T-cell (primary cell): Measurements from ENCODE around the gene CD63. TPM values are rescaled to one million over a fixed set of nuclear protein-coding genes. Genes with fewer than 3 reads are reported as not detected.
A peak's percentile ranks its signal among the peaks of the same experiment; 100 is the strongest.
"Not testable (repeated sequence)": the region's sequence is repeated elsewhere in the genome, so short reads cannot be mapped to it uniquely, and the experiment has no call there.

ENCODE experiments used
- ATAC-seq, 4 experiments: fragments of 200-7000 bp in 3 of 4; fragments of 150-1000 bp in 1 of 4; cut with Tn5 transposase; replicated peaks in 1 of 4; 1 replicate in 3 of 4; 2 replicates in 1 of 4; pipeline ENCODE4 v1.10.0; 2021; ENCODE audit warnings: moderate library complexity in 3 of 4, mild to moderate bottlenecking in 2 of 4, moderate number of reproducible peaks in 1 of 4
- CTCF ChIA-PET, 2 donors: fragments of 300-600 bp; sonication (Branson Sonifier 250); formaldehyde crosslinking; loops; one replicate each; lab custom pipeline; 2022; ENCODE audit warnings: antibody characterized with exemption in 2 of 2; lab: Charles Lee
- POLR2A ChIA-PET, 2 donors: fragments of 300-600 bp; sonication (Branson Sonifier 250); formaldehyde crosslinking; loops; one replicate each; lab custom pipeline; 2022; ENCODE audit warnings: antibody characterized with exemption in 2 of 2; lab: Charles Lee
- DNase-seq, 35 experiments: peaks; one replicate each; pipeline versions ENCODE4 v3.0.0 to v3.0.0-alpha.2; 2013 to 2023
- H3K27ac ChIP-seq: one replicate; pipeline ENCODE4 v1.5.1; 2013; ENCODE audit warnings: low read length
- H3K27me3 ChIP-seq, 2 experiments: replicated peaks in 1 of 2; 1 replicate in 1 of 2; 2 replicates in 1 of 2; pipeline versions ENCODE4 v1.6.1 to v1.7.0; 2013; ENCODE audit warnings: low read length in 1 of 2, mixed read lengths in 1 of 2; ENCODE audit not compliant: control insufficient read depth in 2 of 2, insufficient read depth in 2 of 2; ENCODE audit errors: extremely low read depth in 1 of 2
- H3K36me3 ChIP-seq, 2 donors: 1 replicate in 1 of 2; 2 replicates in 1 of 2; pipeline versions ENCODE4 v1.6.1 to v1.7.0; 2013; ENCODE audit warnings: low read length in 1 of 2; ENCODE audit not compliant: control insufficient read depth in 2 of 2, insufficient read depth in 1 of 2; ENCODE audit errors: extremely low read depth in 1 of 2
- H3K4me1 ChIP-seq, 2 experiments: 1 replicate in 1 of 2; 2 replicates in 1 of 2; pipeline versions ENCODE4 v1.6.1 to v1.7.0; 2013; ENCODE audit warnings: low read length in 2 of 2, mixed read lengths in 1 of 2; ENCODE audit not compliant: insufficient read depth in 2 of 2, control insufficient read depth in 1 of 2; ENCODE audit errors: extremely low read depth in 1 of 2
- H3K4me3 ChIP-seq, 2 donors: 1 replicate in 1 of 2; 2 replicates in 1 of 2; pipeline versions ENCODE4 v1.5.1 to v1.7.0; 2013; ENCODE audit warnings: mild to moderate bottlenecking in 2 of 2, low read length in 1 of 2, moderate library complexity in 1 of 2; ENCODE audit not compliant: control insufficient read depth in 1 of 2; ENCODE audit errors: extremely low read depth in 1 of 2
- H3K9me3 ChIP-seq: 2 replicates; pipeline ENCODE4 v1.7.0; 2013
- H3K27ac Mint-ChIP-seq, 2 donors: one replicate each; pipeline ENCODE4 v1.8.0; 2020 to 2021; ENCODE audit warnings: mild to moderate bottlenecking in 2 of 2, mixed read lengths in 2 of 2
- H3K27me3 Mint-ChIP-seq, 2 donors: one replicate each; pipeline ENCODE4 v1.8.0; 2021 to 2022; ENCODE audit warnings: mixed read lengths in 2 of 2
- H3K36me3 Mint-ChIP-seq: one replicate; pipeline ENCODE4 v1.8.0; 2021; ENCODE audit warnings: mixed read lengths
- H3K4me1 Mint-ChIP-seq, 3 donors: one replicate each; pipeline ENCODE4 v1.8.0; 2020 to 2022; ENCODE audit warnings: mixed read lengths in 3 of 3, mild to moderate bottlenecking in 1 of 3
- H3K4me3 Mint-ChIP-seq, 3 donors: one replicate each; pipeline ENCODE4 v1.8.0; 2020 to 2022; ENCODE audit warnings: mild to moderate bottlenecking in 3 of 3, mixed read lengths in 3 of 3, moderate library complexity in 3 of 3
- H3K9me3 Mint-ChIP-seq, 3 donors: one replicate each; pipeline ENCODE4 v1.8.0; 2020 to 2022; ENCODE audit warnings: mixed read lengths in 3 of 3
- WGBS: methylation state at CpG from one replicate; pipeline ENCODE4 v1.1.5; 2013; ENCODE audit warnings: missing lambda C conversion rate; ENCODE audit not compliant: insufficient coverage; 5-methylcytosine and 5-hydroxymethylcytosine counted together
- total RNA-seq, 35 experiments: library from RNA in 6 of 35; stranded (reverse) in 6 of 35; fragments of 120-200 nt in 1 of 35; gene quantifications; one replicate each; pipeline versions ENCODE4 v1.2.1 to v1.2.4 and lab custom pipeline; 2013 to 2026

The CD63 gene
- total RNA-seq, 5 donors from 2014 or later (not counting 1 experiment from before 2014, with no cell fraction given), result 41.3 to 88.2 (median 73.5) TPM

GRCh38 chr12:55762646-55763045, 33.8 kb upstream of the CD63 start:
- Histone ChIP-seq H3K4me1 (no peaks in the 10 kb centered on the region), H3K27me3 (no peaks in the 10 kb centered on the region), H3K27ac (no peak overlapping the region), H3K36me3 (peaks cover 22 to 54% of the 10 kb centered on the region in 2 donors), H3K9me3 (no peaks in the 10 kb centered on the region), H3K4me3 (no peak overlapping the region)
- DNase-seq (no peak), ATAC-seq (no peak)
- Mint-ChIP-seq H3K9me3 (no peaks in the 10 kb centered on the region), H3K36me3 (peaks cover 30% of the 10 kb centered on the region), H3K4me1 (peaks cover 2 to 7% (median 7%) of the 10 kb centered on the region in 3 donors), H3K4me3 (no peak overlapping the region), H3K27ac (no peak overlapping the region), H3K27me3 (no peaks in the 10 kb centered on the region)
- CTCF ChIA-PET, result no interaction called here
- POLR2A ChIA-PET, result interaction anchor here (0.6 kb wide), 2 partner anchors 16 to 41 kb away, joined by 4 read pairs; no protein-coding TSS in a partner anchor

GRCh38 chr12:55760663-55761062, 31.9 kb upstream of the CD63 start:
- no peak for ATAC-seq
- Histone ChIP-seq H3K27me3 (no peaks in the 10 kb centered on the region), H3K36me3 (peaks cover 22 to 68% of the 10 kb centered on the region in 2 donors), H3K9me3 (no peaks in the 10 kb centered on the region), H3K4me3 (no peak overlapping the region), H3K27ac (no peak overlapping the region), H3K4me1 (no peaks in the 10 kb centered on the region)
- ChIA-PET POLR2A (no interaction called here), CTCF (no interaction called here)
- Mint-ChIP-seq H3K4me1 (peaks cover 0 to 10% (median 3%) of the 10 kb centered on the region in 3 donors), H3K27me3 (no peaks in the 10 kb centered on the region), H3K9me3 (no peaks in the 10 kb centered on the region), H3K36me3 (peaks cover 41% of the 10 kb centered on the region), H3K4me3 (no peak overlapping the region), H3K27ac (peak overlapping the region in 1 of 2 donors; percentile 55)
- DNase-seq, result no peak
- 78% methylated on average over 6 of the region's 6 CpGs for WGBS

DNA sequence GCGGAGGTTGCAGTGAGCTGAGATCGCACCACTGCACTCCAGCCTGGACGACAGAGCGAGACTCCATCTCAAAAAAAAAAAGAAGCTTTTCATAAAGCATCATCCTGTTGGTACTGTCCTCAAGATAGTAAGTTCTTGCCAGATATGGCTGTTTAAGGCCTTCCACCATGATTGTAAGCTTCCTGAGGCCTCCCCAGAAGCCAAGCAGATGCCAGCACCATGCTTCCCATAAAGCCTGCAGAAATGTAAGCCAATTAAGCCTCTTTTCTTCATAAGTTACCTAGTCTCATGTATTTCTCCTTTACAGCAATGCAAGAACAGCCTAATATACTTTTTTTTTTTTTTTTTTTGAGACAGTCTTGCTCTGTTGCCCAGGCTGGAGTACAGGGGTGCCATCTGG, 29.8 kb upstream of the CD63 start:
- not testable (repeated sequence) for DNase-seq, H3K4me3 Mint-ChIP-seq, ATAC-seq, H3K4me1 ChIP-seq, H3K27me3 Mint-ChIP-seq, H3K9me3 Mint-ChIP-seq, H3K9me3 ChIP-seq, H3K27ac ChIP-seq, H3K4me3 ChIP-seq, H3K27me3 ChIP-seq
- H3K36me3 ChIP-seq, result peaks cover 22 to 76% of the 10 kb centered on the region in 2 donors
- ChIA-PET CTCF (interaction anchor here (0.5 to 1.0 kb wide), 4 partner anchors 12 to 426 kb away, joined by 3 to 6 read pairs (median 4); no protein-coding TSS in a partner anchor), POLR2A (interaction anchor here in 1 of 2 donors (0.6 kb wide), 1 partner anchor 764 kb away, joined by 3 read pairs; no protein-coding TSS in a partner anchor)
- 100% methylated on average over 4 of the region's 4 CpGs for WGBS
- H3K27ac Mint-ChIP-seq, result peak overlapping the region in 1 of 2 donors; percentile 16
- H3K4me1 Mint-ChIP-seq, result peaks cover 0 to 14% (median 3%) of the 10 kb centered on the region in 3 donors
- H3K36me3 Mint-ChIP-seq, result peaks cover 46% of the 10 kb centered on the region

DNA sequence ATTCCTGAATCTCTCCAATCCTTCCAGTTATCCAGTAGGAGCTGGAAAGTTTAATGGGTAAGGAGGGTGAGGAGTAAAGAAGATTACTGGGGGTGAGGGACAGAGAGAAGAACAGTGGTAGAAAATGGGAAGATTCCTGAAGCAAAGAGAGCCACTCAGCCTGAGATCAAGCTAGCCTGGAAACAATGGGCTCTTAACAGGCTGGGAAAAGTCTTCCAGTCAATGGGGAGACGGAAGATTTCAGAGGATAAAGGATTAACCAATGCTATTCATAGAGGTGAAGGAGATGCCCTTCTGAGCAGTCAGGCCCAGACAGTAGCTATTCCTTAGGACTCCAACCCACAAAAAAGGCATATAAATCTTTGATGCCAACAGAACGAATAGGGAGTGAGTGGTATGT, 28.9 kb upstream of the CD63 start:
- Histone ChIP-seq H3K27ac (no peak overlapping the region), H3K36me3 (peaks cover 18 to 70% of the 10 kb centered on the region in 2 donors), H3K9me3 (no peaks in the 10 kb centered on the region), H3K4me3 (no peak overlapping the region), H3K4me1 (no peaks in the 10 kb centered on the region), H3K27me3 (no peaks in the 10 kb centered on the region)
- ATAC-seq (no peak), DNase-seq (no peak)
- no peaks in the 10 kb centered on the region for H3K27me3 Mint-ChIP-seq
- H3K27ac Mint-ChIP-seq, result peak overlapping the region in 1 of 2 donors; percentile 50
- H3K9me3 Mint-ChIP-seq, result no peaks in the 10 kb centered on the region
- no CpG with 5 or more reads among the region's 2 CpGs for WGBS
- CTCF ChIA-PET, result interaction anchor here in 1 of 2 donors (1.0 kb wide), 1 partner anchor 19 kb away, joined by 3 read pairs; no protein-coding TSS in a partner anchor
- peaks cover 0 to 14% (median 3%) of the 10 kb centered on the region in 3 donors for H3K4me1 Mint-ChIP-seq
- POLR2A ChIA-PET, result no interaction called here
- peaks cover 47% of the 10 kb centered on the region for H3K36me3 Mint-ChIP-seq
- no peak overlapping the region for H3K4me3 Mint-ChIP-seq

- no peak for ATAC-seq
These were observed 26.4 kb upstream of the CD63 start for GRCh38 chr12:55755246-55755645.

GRCh38 chr12:55748230-55748993, 19.6 kb upstream of the CD63 start:
- Mint-ChIP-seq H3K36me3 (peaks cover 6% of the 10 kb centered on the region), H3K4me1 (peaks cover 22 to 36% (median 30%) of the 10 kb centered on the region in 3 donors), H3K27ac (peak overlapping the region; percentile 53 to 85), H3K9me3 (no peaks in the 10 kb centered on the region), H3K27me3 (no peaks in the 10 kb centered on the region), H3K4me3 (no peak overlapping the region)
- Histone ChIP-seq H3K36me3 (peaks cover 5 to 34% of the 10 kb centered on the region in 2 donors), H3K27ac (no peak overlapping the region), H3K9me3 (no peaks in the 10 kb centered on the region), H3K4me1 (peaks cover 8 to 26% of the 10 kb centered on the region in 2 experiments), H3K4me3 (no peak overlapping the region), H3K27me3 (no peaks in the 10 kb centered on the region)
- ATAC-seq (no peak), DNase-seq (no peak)
- ChIA-PET POLR2A (interaction anchor here in 1 of 2 donors (0.6 kb wide), 1 partner anchor 57 kb away, joined by 8 read pairs; no protein-coding TSS in a partner anchor), CTCF (interaction anchor here (0.6 to 2.4 kb wide), 7 partner anchors 10 to 247 kb away, joined by 3 to 10 read pairs (median 3); no protein-coding TSS in a partner anchor)
- 96% methylated on average over 17 of the region's 18 CpGs for WGBS

More at GRCh38 chr12:55755246-55755645, 26.4 kb upstream of the CD63 start:
- peaks cover 0 to 14% (median 0%) of the 10 kb centered on the region in 3 donors for H3K4me1 Mint-ChIP-seq
- DNase-seq, result no peak
- no peak overlapping the region for H3K4me3 Mint-ChIP-seq
- H3K36me3 Mint-ChIP-seq, result peaks cover 44% of the 10 kb centered on the region
- CTCF ChIA-PET, result interaction anchor here (0.5 to 0.7 kb wide), 4 partner anchors 54 to 694 kb away, joined by 3 to 4 read pairs (median 4); partner anchors contain the start of gene TIMELESS (in 1 of the 2)
- H3K27me3 Mint-ChIP-seq, result no peaks in the 10 kb centered on the region
- Histone ChIP-seq H3K9me3 (no peaks in the 10 kb centered on the region), H3K27me3 (no peaks in the 10 kb centered on the region), H3K27ac (no peak overlapping the region), H3K36me3 (peaks cover 15 to 85% of the 10 kb centered on the region in 2 donors), H3K4me1 (no peaks in the 10 kb centered on the region), H3K4me3 (no peak overlapping the region)
- H3K9me3 Mint-ChIP-seq, result no peaks in the 10 kb centered on the region
- peak overlapping the region in 1 of 2 donors; percentile 77 for H3K27ac Mint-ChIP-seq
- POLR2A ChIA-PET, result interaction anchor here in 1 of 2 donors (0.7 kb wide), 1 partner anchor 1656 kb away, joined by 3 read pairs; no protein-coding TSS in a partner anchor
- WGBS, result no CpG with 5 or more reads among the region's 2 CpGs
